GM12891 (cell line): ENCODE data around the gene ZNF700.
"Not testable (repeated sequence)": the region's sequence is repeated elsewhere in the genome, so short reads cannot be mapped to it uniquely, and the experiment has no call there.

ENCODE experiments used
- DNase-seq: peaks from one replicate; pipeline ENCODE4 v3.0.0; 2011; ENCODE audit warnings: low spot score; ENCODE audit not compliant: insufficient read length
- FAIRE-seq: peaks from 2 replicates; lab custom pipeline; 2011; peaks lifted over from hg19 to GRCh38; lab: Jason Lieb, UNC
- PAX5 ChIP-seq: IDR thresholded peaks from 2 replicates; pipeline ENCODE4 v1.6.1; 2011; ENCODE audit warnings: low read length, moderate library complexity, mild to moderate bottlenecking; ENCODE audit not compliant: insufficient read depth, severe bottlenecking
- POLR2A ChIP-seq: IDR thresholded peaks from 2 replicates; pipeline ENCODE4 v1.6.1; 2011; ENCODE audit warnings: low read depth, low read length, control low read depth
- POLR2AphosphoS5 ChIP-seq: IDR thresholded peaks from 2 replicates; pipeline ENCODE4 v1.6.1; 2011; ENCODE audit warnings: low read depth, low read length, control low read depth
- POU2F2 ChIP-seq: IDR thresholded peaks from 2 replicates; pipeline ENCODE4 v1.6.1; 2011; ENCODE audit warnings: low read depth, mild to moderate bottlenecking, control low read depth, low read length, moderate library complexity
- SPI1 ChIP-seq: IDR thresholded peaks from 2 replicates; pipeline ENCODE4 v1.6.1; 2011; ENCODE audit warnings: low read depth, low read length, control low read depth
- TAF1 ChIP-seq: IDR thresholded peaks from 2 replicates; pipeline ENCODE4 v1.6.1; 2011; ENCODE audit warnings: low read depth, low read length, control low read depth

Gene ZNF700

DNA sequence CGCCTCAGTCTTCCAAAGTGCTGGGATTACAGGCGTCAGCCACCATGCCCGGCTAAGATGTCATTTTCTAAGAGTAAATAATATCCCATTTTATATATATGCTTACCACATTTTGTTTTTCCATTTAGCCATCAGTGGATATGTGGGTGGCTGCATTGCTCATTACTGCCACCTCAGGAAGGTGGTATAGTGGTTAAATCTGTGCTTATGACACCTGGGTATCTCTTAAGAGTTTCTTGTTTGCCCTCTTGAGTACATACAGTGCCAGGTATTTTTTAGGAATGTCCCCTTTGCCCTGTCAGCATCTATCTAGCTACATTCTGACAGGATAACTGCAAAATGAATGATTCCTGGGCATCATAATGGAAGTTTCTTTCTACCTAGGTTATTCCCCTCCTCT lies 22.7 kb upstream of the ZNF700 start:
- DNase-seq (no peak), FAIRE-seq (no peak)
- TF ChIP-seq TAF1 (no peak), POLR2AphosphoS5 (no peak), POU2F2 (no peak), SPI1 (no peak), PAX5 (no peak), POLR2A (no peak)

DNA sequence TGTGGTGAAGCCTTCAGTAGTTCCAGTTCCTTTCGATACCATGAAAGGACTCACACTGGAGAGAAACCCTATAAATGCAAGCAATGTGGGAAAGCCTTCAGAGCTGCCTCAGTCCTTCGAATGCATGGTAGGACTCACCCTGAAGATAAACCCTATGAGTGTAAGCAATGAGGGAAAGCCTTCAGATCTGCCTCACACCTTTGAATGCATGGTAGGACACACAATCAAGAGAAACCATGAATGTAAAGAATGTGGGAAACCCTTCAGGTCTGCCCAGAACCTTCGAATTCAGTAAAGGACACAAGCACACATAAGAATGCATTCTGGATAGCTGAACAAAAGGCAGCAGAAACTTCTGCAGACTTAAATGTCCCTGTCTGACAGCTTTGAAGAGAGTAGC lies 19.0 kb upstream of the ZNF700 start:
- DNase-seq, result no peak
- TF ChIP-seq TAF1 (no peak), POLR2A (no peak), POLR2AphosphoS5 (no peak)
- no peak for FAIRE-seq

DNA sequence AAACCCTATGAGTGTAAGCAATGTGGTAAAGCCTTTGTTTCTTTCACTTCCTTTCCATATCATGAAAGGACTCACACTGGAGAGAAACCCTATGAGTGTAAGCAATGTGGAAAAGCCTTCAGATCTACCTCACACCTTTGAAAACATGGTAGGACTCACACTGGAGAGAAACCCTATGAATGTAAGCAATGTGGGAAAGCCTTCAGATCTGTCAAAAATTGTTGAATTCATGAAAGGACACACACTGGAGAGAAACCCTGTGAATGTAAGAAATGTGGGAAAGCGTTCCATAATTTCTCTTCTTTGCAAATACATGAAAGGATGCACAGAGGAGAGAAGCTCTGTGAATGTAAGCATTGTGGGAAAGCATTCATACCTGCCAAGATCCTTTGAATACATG lies 13.0 kb upstream of the ZNF700 start:
- not testable (repeated sequence) for DNase-seq, FAIRE-seq

DNA sequence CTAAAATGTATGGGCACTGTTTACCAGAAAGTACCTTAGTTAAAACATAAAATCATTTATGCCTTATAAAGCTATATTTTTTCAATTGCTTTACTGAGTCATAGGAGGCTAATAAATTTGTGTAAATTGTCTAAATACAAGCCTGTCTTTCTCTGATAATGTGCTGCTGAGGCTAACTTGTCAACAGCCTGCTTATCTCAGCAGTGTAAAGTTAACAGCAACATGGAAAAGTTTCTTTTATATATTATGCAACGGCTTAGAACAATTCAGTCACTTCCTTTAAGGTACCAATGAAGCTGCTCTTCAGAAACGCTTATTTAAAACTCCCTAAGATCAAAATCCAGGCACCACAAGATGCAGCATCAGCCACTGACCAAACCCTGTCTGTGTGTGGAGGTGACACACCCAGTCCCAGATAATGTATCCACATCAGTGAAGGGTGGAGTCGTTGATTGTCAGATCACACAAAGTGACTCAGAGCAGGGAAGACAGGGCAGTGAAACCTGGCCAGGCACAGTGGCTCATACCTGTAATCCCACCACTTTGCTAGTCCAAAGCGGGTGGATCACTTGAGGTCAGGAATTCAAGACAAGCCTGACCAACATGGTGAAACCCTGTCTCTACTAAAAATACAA lies 10.4 kb upstream of the ZNF700 start:
- DNase-seq, FAIRE-seq: not testable (repeated sequence)

DNA sequence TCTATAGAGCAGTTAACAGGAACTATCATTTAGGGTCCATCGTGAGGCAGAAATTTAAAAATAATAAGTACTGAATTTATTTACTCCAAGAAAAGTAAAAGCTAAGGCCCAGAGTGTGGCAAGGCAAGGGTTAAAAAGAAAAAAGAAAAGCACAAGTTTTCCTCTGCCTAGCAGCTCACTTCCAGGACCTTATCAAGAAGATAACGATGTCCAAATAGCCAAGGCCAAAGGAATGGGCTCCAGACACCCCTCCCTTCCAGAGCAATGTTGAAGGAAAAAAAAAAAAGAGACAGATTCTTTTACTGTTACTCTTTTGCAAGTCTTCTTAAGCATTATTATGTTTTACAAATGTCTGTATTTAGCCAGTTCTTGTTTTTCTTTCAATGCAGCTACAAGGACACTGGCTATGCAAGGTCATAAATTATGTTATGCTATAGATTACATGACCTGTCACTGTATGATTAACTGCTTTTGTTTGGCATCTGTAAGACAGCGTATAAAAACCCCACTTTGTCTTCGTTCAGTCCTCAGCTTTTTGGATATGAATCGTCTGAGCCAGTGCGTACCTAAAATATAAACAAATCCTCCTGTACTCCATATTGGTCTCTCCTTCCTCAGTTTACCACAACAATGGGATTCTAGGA lies 2.9 kb upstream of the ZNF700 start:
- no peak for TF ChIP-seq PAX5
- no peak for TF ChIP-seq TAF1
- TF ChIP-seq POLR2A, result no peak
- TF ChIP-seq POU2F2, result no peak
- no peak for TF ChIP-seq POLR2AphosphoS5
- no peak for TF ChIP-seq SPI1
- FAIRE-seq, result no peak
- DNase-seq, result no peak

DNA sequence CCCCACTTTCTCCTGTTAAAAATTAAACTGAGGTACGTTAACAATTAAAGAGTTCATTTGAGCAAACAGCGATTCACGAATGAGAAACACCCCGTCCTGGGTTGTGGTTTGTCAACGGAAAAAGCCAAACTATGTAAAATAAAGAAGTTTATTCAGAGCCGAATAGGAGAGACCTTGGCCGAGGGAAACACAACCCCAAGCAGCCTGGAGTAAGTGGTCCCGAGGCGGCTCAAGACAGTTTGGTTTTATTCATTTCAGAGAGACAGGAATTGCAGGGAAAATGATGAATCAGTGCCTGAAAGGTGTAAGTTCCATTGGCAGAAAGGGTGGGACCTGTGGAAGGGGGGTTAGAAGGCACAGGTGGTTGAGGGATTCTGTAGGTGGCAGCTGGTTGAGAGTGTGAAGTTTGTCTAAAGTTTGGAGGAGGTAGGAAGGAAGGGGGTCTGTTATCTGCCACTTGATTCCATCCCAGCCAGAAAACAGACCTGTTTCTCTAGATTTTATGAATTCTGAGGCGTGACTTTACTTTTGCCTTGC lies 812 bp downstream of the ZNF700 start:
- DNase-seq, FAIRE-seq: not testable (repeated sequence)

DNA sequence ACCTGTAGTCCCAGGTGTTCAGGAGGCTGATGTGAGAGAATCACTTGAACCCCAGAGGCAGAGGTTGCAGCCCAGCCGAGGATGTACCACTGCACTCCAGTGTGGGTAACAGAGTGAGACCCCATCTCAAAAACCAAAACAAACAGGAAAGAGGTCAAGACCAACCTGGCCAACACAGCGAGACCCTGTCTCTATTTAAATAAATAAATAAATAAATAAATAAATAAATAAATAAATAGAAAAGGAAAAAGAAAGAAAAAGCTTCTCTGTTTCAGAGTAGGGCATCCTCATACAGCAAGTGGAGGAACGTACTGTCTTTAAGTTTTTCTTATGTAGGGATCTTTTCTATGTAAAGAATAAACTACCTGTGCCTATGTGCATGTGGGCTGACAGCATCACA lies 2.3 kb downstream of the ZNF700 start:
- no peak for FAIRE-seq
- no peak for DNase-seq
- no peak for TF ChIP-seq PAX5
- no peak for TF ChIP-seq POU2F2
- no peak for TF ChIP-seq TAF1
- no peak for TF ChIP-seq POLR2AphosphoS5

DNA sequence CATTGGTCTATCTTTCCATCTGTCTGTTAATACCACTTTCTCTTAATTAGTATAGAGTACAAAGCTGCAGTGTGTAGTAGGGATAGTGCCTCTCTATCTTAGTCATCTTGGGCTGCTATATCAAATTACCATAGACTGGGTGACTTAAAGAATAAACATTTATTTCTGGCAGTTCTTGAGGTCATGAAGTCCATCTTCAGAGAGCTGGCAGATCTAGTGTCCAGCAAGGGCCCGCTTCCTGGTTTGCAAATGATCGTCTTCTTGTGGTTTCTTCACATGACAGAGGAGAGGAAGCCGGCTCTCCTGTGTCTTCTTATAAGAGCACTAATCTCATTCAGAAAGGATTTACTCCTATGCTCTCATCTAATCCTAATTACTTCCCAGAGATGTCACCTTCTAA lies 6.1 kb downstream of the ZNF700 start:
- no peak for FAIRE-seq
- TF ChIP-seq POLR2A, result no peak
- no peak for TF ChIP-seq SPI1
- no peak for TF ChIP-seq POLR2AphosphoS5
- no peak for TF ChIP-seq TAF1
- TF ChIP-seq POU2F2, result no peak
- TF ChIP-seq PAX5, result no peak

DNA sequence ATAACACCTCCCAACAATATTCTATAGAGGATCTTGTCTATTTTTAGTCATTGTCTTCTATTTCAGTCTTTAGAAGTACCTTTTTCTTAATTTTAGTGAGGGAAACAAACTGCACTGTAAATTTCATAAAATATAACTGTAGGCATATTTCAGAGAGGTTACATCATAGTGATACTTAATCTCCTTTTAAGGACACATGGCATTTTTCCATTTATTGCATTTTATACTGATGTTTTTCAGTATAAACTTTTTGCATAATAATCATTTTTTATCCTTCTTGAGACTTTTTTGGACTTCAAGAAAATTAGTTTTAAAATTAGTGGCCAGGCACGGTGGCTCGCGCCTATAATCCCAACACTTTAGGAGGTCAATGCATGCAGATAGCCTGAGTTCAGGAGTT lies 6.6 kb downstream of the ZNF700 start:
- no peak for FAIRE-seq
- no peak for TF ChIP-seq TAF1
- no peak for TF ChIP-seq PAX5
- no peak for DNase-seq

More for the DNA sequence above, 6.1 kb downstream of the ZNF700 start:
- DNase-seq, result no peak

DNA sequence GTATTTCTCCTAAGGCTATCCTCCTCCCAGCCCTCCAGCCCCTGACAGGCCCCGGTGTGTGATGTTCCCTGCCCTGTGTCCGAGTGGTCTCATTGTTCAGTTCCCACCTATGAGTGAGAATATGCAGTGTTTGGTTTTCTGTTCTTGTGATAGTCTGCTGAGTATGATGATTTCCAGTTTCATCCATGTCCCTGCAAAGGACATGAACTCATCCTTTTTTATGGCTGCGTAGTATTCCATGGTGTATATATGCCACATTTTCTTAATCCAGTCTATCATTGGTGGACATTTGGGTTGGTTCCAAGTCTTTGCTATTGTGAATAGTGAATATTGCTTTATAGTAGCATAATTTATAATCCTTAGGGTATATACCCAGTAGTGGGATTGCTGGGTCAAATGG lies 10.9 kb downstream of the ZNF700 start:
- DNase-seq, FAIRE-seq: not testable (repeated sequence)

DNA sequence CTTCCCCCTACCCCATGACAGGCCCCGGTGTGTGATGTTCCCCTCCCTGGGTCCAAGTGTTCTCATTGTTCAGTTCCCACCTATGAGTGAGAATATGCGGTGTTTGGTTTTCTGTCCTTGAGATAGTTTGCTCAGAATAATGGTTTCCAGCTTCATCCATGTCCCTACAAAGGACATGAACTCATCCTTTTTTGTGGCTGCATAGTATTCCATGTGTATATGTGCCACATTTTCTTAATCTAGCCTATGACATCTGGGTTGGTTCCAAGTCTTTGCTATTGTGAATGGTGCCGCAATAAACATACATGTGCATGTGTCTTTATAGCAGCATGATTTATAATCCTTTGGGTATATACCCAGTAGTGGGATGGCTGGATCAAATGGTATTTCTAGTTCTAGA lies 13.5 kb downstream of the ZNF700 start:
- DNase-seq, FAIRE-seq: not testable (repeated sequence)

DNA sequence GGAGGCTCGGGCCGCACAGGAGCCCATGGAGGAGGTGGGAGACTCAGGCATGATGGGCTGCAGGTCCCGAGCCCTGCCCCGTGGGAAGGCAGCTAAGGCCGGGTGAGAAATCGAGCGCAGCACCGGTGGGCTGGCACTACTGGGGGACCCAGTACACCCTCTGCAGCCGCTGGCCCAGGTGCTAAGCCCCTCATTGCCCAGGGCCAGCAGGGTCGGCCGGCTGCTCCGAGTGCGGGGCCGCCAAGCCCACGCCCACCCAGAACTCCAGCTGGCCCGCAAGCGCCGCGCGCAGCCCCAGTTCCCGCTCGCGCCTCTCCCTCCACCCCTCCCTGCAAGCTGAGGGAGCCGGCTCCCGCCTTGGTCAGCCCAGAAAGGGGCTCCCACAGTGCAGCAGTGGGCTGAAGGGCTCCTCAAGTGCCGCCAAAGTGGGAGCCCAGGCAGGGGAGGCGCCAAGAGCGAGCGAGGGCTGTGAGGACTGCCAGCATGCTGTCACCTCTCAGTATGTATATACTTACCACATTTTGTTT lies 16.5 kb downstream of the ZNF700 start:
- DNase-seq, FAIRE-seq: not testable (repeated sequence)
